PFSK-1 (cell line): Measurements from ENCODE around the gene OSBPL8.

Experiments used
- FOXP2 ChIP-seq: optimal IDR thresholded peaks from 2 replicates; pipeline ENCODE3; 2011; ENCODE audit warnings: borderline replicate concordance, control low read depth, inconsistent platforms; ENCODE audit not compliant: insufficient read depth; ENCODE audit errors: extremely low read length, extremely low read depth
- POLR2AphosphoS5 ChIP-seq: IDR thresholded peaks from 2 replicates; pipeline ENCODE4 v1.6.1; 2012; ENCODE audit warnings: low read depth, mild to moderate bottlenecking, control low read depth, low read length, moderate library complexity
- SIN3A ChIP-seq: IDR thresholded peaks from 2 replicates; pipeline ENCODE4 v1.6.1; 2012; ENCODE audit warnings: mild to moderate bottlenecking, low read length, moderate library complexity, borderline replicate concordance; ENCODE audit not compliant: insufficient read depth
- TAF1 ChIP-seq: IDR thresholded peaks from 2 replicates; pipeline ENCODE4 v1.6.1; 2012; ENCODE audit warnings: low read length, control low read depth, borderline replicate concordance; ENCODE audit not compliant: insufficient read depth
- TF ChIP-seq, protein P1 (sequence below), 2 experiments: IDR thresholded peaks; 2 replicates each; pipeline versions ENCODE4 v1.6.1 to v1.8.0; 2011 to 2012; ENCODE audit warnings: low read depth in 2 of 2, low read length in 2 of 2, control low read depth in 1 of 2, inconsistent platforms in 1 of 2, mild to moderate bottlenecking in 1 of 2, moderate library complexity in 1 of 2; ENCODE audit not compliant: insufficient read depth in 1 of 2

Gene OSBPL8

DNA sequence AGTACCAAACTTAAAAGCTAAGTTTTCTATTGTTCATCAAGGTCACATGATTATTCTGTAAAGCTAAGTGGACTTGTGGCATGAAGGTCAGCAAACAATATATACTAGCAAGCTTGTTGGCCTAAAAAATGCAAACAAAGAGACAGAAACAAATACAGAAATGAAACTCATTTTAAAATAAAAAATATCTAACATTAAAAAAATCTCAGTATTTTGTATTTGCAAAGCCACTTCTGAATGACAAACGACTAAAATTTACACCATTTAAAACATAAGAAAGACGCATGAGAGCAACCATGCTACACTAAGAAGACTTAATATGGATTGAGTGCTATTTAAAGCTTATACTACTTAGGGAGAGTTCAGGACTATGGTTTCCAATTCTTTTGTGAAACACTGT, 138.5 kb downstream of the OSBPL8 start:
- TF ChIP-seq FOXP2 (no peak), POLR2AphosphoS5 (no peak), TAF1 (no peak), SIN3A (no peak)
- TF ChIP-seq, protein P1, sequence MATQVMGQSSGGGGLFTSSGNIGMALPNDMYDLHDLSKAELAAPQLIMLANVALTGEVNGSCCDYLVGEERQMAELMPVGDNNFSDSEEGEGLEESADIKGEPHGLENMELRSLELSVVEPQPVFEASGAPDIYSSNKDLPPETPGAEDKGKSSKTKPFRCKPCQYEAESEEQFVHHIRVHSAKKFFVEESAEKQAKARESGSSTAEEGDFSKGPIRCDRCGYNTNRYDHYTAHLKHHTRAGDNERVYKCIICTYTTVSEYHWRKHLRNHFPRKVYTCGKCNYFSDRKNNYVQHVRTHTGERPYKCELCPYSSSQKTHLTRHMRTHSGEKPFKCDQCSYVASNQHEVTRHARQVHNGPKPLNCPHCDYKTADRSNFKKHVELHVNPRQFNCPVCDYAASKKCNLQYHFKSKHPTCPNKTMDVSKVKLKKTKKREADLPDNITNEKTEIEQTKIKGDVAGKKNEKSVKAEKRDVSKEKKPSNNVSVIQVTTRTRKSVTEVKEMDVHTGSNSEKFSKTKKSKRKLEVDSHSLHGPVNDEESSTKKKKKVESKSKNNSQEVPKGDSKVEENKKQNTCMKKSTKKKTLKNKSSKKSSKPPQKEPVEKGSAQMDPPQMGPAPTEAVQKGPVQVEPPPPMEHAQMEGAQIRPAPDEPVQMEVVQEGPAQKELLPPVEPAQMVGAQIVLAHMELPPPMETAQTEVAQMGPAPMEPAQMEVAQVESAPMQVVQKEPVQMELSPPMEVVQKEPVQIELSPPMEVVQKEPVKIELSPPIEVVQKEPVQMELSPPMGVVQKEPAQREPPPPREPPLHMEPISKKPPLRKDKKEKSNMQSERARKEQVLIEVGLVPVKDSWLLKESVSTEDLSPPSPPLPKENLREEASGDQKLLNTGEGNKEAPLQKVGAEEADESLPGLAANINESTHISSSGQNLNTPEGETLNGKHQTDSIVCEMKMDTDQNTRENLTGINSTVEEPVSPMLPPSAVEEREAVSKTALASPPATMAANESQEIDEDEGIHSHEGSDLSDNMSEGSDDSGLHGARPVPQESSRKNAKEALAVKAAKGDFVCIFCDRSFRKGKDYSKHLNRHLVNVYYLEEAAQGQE (IDR thresholded peaks at IDR 0.05; ENCODE audit: insufficient read depth in 1 of 2, low read depth in 2 of 2, low read length in 2 of 2) = no peak

DNA sequence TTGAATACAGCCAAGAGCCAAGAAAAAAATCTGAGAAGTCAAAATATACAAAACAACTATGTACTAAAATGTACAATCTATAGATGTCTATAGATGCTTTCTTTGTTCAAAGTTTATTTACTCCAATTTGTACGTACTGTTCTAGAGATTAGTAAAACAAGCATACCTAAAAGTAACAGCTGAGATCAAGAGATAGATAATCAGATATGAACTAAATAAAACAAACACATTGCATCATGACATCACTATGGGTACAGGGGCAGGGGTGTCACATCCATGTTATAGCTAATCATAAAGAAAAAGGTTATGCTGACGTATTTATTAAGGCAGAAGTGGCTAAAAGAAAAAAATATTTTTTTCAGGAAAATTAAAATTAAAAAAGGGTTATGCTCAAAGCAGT, 139.3 kb downstream of the OSBPL8 start:
- TF ChIP-seq TAF1 (no peak), SIN3A (no peak), FOXP2 (no peak), POLR2AphosphoS5 (no peak)
- TF ChIP-seq, protein P1 (IDR thresholded peaks at IDR 0.05; ENCODE audit: insufficient read depth in 1 of 2, low read depth in 2 of 2, low read length in 2 of 2) = no peak

DNA sequence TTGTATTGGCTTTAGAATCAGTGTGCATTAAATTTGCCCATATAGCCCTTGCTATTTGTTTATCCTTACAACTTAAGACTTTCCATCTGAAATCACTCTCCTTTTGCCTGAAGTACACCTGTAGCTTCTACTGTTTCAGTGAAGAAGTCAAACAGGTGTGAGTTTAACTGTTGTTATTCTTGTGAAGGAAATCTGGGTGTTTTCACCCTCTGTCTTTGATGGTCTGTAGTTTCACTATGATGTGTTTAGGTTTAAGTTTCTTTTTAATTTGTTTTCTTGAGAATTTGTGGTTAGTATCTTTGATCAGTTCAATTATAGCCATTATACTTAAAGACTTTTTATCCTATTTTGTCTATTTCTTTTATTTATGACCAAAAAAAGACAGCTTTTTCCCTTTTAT, 142.5 kb downstream of the OSBPL8 start:
- TF ChIP-seq POLR2AphosphoS5 (no peak), FOXP2 (no peak), TAF1 (no peak), SIN3A (no peak)
- TF ChIP-seq, protein P1 (IDR thresholded peaks at IDR 0.05; ENCODE audit: insufficient read depth in 1 of 2, low read depth in 2 of 2, low read length in 2 of 2) = no peak

DNA sequence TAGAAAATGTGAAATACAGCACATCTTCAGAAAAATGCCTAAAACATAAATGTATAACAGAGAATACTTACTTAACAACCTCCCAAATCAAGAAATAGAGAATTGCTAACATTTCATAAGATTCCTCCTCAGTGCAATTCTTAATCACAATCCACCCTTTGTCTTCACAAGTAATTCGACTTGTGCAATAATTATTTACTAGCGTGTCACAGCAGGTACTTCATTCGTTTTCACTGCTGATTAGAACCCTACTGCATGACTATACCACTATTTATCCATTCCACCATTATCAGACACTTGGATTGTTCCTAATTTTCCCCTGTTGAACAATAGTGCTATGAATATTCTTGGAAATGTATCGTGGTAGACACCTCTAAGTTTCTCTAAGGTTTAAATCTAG, 146.4 kb downstream of the OSBPL8 start:
- TF ChIP-seq, protein P1 (IDR thresholded peaks at IDR 0.05; ENCODE audit: insufficient read depth in 1 of 2, low read depth in 2 of 2, low read length in 2 of 2) = no peak
- TF ChIP-seq POLR2AphosphoS5 (no peak), SIN3A (no peak), TAF1 (no peak), FOXP2 (no peak)

DNA sequence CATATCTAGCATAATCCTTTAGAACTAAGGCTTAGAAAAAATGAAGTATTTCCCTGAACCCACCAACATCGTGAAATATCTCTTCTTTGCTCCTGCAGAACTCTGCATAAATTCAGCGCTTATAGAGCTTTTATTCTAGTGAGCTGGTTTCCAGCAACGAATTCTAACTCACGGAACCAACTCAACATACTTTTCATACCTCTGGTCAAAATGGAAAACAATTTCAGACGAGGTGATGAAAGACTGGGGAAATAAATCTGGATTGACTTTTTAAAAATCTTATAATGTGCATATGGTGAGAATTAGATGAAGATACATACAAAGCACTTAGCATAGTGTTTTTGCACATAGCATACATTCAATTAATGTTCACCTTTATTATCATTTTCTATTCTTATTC, 148.8 kb downstream of the OSBPL8 start:
- TF ChIP-seq POLR2AphosphoS5 = no peak
- TF ChIP-seq FOXP2 = no peak
- TF ChIP-seq TAF1 = no peak
- TF ChIP-seq, protein P1 (IDR thresholded peaks at IDR 0.05; ENCODE audit: insufficient read depth in 1 of 2, low read depth in 2 of 2, low read length in 2 of 2) = no peak
- TF ChIP-seq SIN3A = no peak
